Karpas-422 (cell line): ENCODE results near the gene GOLGA8A. TPM values are rescaled to one million over a fixed set of nuclear protein-coding genes. Genes with fewer than 3 reads are reported as not detected.

Source experiments
- DNase-seq: peaks from one replicate; pipeline ENCODE4 v3.0.0-alpha.2; 2015
- H2AFZ ChIP-seq: fragments of 200-600 bp; sonication (generic); 2 replicates; pipeline ENCODE4 v1.6.1; 2014; ENCODE audit warnings: antibody characterized with exemption, low read length, mixed read lengths
- H3K27ac ChIP-seq: fragments of 200-600 bp; sonication (generic); 2 replicates; pipeline ENCODE4 v1.5.1; 2014; ENCODE audit warnings: mild to moderate bottlenecking, low read length, moderate library complexity
- H3K27me3 ChIP-seq: fragments of 200-600 bp; sonication (generic); 2 replicates; pipeline ENCODE4 v1.6.1; 2014; ENCODE audit warnings: low read length, mixed read lengths
- H3K36me3 ChIP-seq: fragments of 200-600 bp; sonication (generic); 2 replicates; pipeline ENCODE4 v1.6.1; 2014; ENCODE audit warnings: low read length, mixed read lengths; ENCODE audit not compliant: insufficient read depth
- H3K4me1 ChIP-seq: fragments of 200-600 bp; sonication (generic); 2 replicates; pipeline ENCODE4 v1.6.1; 2014; ENCODE audit warnings: mild to moderate bottlenecking, low read length, mixed read lengths
- H3K4me2 ChIP-seq: fragments of 200-600 bp; sonication (generic); 2 replicates; pipeline ENCODE4 v1.6.1; 2014; ENCODE audit warnings: low read length, low read depth, mild to moderate bottlenecking; ENCODE audit not compliant: poor library complexity, severe bottlenecking
- H3K4me3 ChIP-seq: fragments of 200-600 bp; sonication (generic); 2 replicates; pipeline ENCODE4 v1.5.1; 2014; ENCODE audit warnings: mild to moderate bottlenecking, antibody characterized with exemption, low read length, mixed read lengths
- H3K79me2 ChIP-seq: fragments of 200-600 bp; sonication (generic); 2 replicates; pipeline ENCODE4 v1.6.1; 2014; ENCODE audit warnings: mild to moderate bottlenecking, low read length, mixed read lengths
- H3K9ac ChIP-seq: fragments of 200-600 bp; sonication (generic); 2 replicates; pipeline ENCODE4 v1.6.0; 2014; ENCODE audit warnings: low read length
- H3K9me2 ChIP-seq: fragments of 200-600 bp; sonication (generic), shearing (Covaris generic); replicated peaks from 2 replicates; pipeline ENCODE4 v1.6.0; 2014; ENCODE audit warnings: mild to moderate bottlenecking, low read length, moderate library complexity; ENCODE audit not compliant: insufficient read depth
- H3K9me3 ChIP-seq: fragments of 300-700, 200-600 bp; sonication (generic); 2 replicates; pipeline ENCODE4 v1.6.1; 2014; ENCODE audit warnings: low read length, mixed read lengths
- H4K20me1 ChIP-seq: fragments of 200-600 bp; sonication (generic); 2 replicates; pipeline ENCODE4 v1.6.1; 2014; ENCODE audit warnings: mild to moderate bottlenecking, antibody characterized with exemption, low read length, low read depth; ENCODE audit not compliant: insufficient read depth
- total RNA-seq: library from RNA; depleted of rRNA; stranded (reverse); fragments of >200 nt; shearing (Covaris generic); gene quantifications from 2 replicates; pipeline ENCODE4 v1.2.3, GENCODE V29; 2014; ENCODE audit warnings: low replicate concordance; rRNA removed

GOLGA8A gene, protein sequence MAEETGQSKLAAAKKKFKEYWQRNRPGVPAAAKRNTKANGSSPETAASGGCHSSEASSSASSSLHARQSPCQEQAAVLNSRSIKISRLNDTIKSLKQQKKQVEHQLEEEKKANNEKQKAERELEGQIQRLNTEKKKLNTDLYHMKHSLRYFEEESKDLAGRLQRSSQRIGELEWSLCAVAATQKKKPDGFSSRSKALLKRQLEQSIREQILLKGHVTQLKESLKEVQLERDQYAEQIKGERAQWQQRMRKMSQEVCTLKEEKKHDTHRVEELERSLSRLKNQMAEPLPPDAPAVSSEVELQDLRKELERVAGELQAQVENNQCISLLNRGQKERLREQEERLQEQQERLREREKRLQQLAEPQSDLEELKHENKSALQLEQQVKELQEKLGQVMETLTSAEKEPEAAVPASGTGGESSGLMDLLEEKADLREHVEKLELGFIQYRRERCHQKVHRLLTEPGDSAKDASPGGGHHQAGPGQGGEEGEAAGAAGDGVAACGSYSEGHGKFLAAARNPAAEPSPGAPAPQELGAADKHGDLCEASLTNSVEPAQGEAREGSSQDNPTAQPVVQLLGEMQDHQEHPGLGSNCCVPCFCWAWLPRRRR
- total RNA-seq: 4.7 and 8.0 TPM in 2 replicates

DNA sequence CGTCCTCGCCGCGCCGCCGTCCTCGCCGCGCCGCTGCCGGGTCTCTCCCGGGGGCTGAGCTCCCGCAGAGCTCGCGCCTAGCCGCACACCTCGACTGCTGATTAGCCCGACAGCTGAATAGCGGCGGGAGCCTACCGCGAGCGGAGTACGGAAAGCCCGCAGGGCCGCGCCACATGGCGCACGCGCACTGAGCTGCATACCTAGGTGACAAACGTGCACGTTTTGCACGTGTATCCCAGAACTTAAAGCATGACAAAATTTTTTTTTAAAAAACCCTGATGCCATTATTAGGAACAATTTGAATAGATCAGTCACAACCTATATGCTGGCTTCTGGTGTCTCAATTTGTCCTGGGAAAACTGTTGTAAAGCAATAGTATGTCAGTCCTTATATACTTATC, at the start of gene GOLGA8A:
Gene GOLGA8A, minus strand, starts transcription at position 122 of the 400 bp plus-strand sequence. CDS start 48,117 bp downstream, outside the sequence.
- Histone ChIP-seq H3K4me3 (no peak within 1 kb of the TSS), H4K20me1 (no peaks in the 10 kb centered on the region), H3K27ac (no peak within 1 kb of the TSS), H3K9ac (no peak within 1 kb of the TSS), H3K4me1 (no peaks in the 10 kb centered on the region), H3K9me2 (no peaks in the 10 kb centered on the region), H3K36me3 (no peaks in the 10 kb centered on the region), H3K27me3 (no peaks in the 10 kb centered on the region), H3K4me2 (no peak within 1 kb of the TSS), H2AFZ (no peak within 1 kb of the TSS), H3K9me3 (no peaks in the 10 kb centered on the region), H3K79me2 (no peaks in the 10 kb centered on the region)
- no peak for DNase-seq

GRCh38 chr15:34483644-34484043, 46.0 kb upstream of the GOLGA8A start:
- H3K4me2 ChIP-seq: no peak overlapping the region
- no peaks in the 10 kb centered on the region for H3K4me1 ChIP-seq
- no peak for DNase-seq
- no peaks in the 10 kb centered on the region for H3K36me3 ChIP-seq
- H3K27ac ChIP-seq: no peak overlapping the region
- no peak overlapping the region for H3K4me3 ChIP-seq
- no peaks in the 10 kb centered on the region for H3K79me2 ChIP-seq
- H3K27me3 ChIP-seq: no peaks in the 10 kb centered on the region
- H3K9me3 ChIP-seq: no peaks in the 10 kb centered on the region
- H3K9ac ChIP-seq: no peak overlapping the region
- H4K20me1 ChIP-seq: no peaks in the 10 kb centered on the region
- H3K9me2 ChIP-seq: no peaks in the 10 kb centered on the region
- H2AFZ ChIP-seq: no peak overlapping the region

DNA sequence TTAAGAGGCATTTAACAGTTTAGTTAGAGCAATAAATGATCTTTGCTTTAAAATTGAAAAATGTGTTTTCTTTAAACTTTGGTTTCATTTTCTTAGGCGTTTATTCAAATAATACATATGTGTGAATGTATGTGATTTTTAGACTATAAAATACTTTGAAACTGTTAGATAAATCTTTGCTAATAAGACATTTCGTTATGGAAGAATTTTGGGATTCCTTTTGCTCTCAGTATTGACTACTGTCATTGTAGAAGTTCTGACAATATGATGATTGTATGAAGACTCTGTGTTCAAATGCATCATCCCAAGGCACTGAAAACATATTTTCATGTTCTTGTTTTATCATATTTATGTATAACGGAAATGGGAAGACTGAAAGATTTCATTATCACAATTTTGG, 43.8 kb upstream of the GOLGA8A start:
- Histone ChIP-seq H3K9ac (no peak overlapping the region), H2AFZ (no peak overlapping the region), H4K20me1 (no peaks in the 10 kb centered on the region), H3K4me1 (no peaks in the 10 kb centered on the region), H3K9me2 (no peaks in the 10 kb centered on the region), H3K27me3 (no peaks in the 10 kb centered on the region), H3K4me2 (no peak overlapping the region), H3K27ac (no peak overlapping the region), H3K9me3 (no peaks in the 10 kb centered on the region), H3K4me3 (no peak overlapping the region), H3K79me2 (no peaks in the 10 kb centered on the region), H3K36me3 (no peaks in the 10 kb centered on the region)
- no peak for DNase-seq

DNA sequence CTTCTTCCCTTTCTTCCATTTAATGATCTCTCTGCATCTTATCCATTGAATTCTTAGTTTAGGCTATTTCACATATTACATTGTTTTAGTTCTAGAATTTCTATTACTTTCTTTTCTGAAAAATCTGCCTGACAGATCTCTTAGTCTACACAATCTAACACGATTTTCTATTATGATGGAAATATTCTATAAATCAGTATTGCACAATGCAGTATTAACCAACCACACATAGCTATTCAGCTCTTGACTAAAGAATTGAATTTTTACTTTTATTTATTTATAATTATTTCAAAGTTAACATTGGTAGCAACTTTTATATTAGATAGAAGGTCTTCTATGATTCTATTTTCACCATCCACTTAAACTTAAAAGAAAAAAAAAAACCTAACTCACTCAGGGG, 36.2 kb upstream of the GOLGA8A start:
- no peak for DNase-seq
- no peak overlapping the region for H3K4me2 ChIP-seq
- H3K27ac ChIP-seq: no peak overlapping the region
- H3K36me3 ChIP-seq: no peaks in the 10 kb centered on the region
- no peaks in the 10 kb centered on the region for H3K9me2 ChIP-seq
- H3K9me3 ChIP-seq: no peaks in the 10 kb centered on the region
- H3K4me3 ChIP-seq: no peak overlapping the region
- H3K4me1 ChIP-seq: no peaks in the 10 kb centered on the region
- H3K27me3 ChIP-seq: no peaks in the 10 kb centered on the region
- no peak overlapping the region for H2AFZ ChIP-seq
- no peaks in the 10 kb centered on the region for H3K79me2 ChIP-seq
- no peaks in the 10 kb centered on the region for H4K20me1 ChIP-seq
- H3K9ac ChIP-seq: no peak overlapping the region

- Histone ChIP-seq H2AFZ (no peak overlapping the region), H3K79me2 (no peaks in the 10 kb centered on the region), H3K27ac (no peak overlapping the region), H3K4me3 (no peak overlapping the region), H3K9ac (no peak overlapping the region), H3K4me1 (no peaks in the 10 kb centered on the region), H4K20me1 (no peaks in the 10 kb centered on the region), H3K27me3 (no peaks in the 10 kb centered on the region), H3K9me3 (no peaks in the 10 kb centered on the region), H3K36me3 (no peaks in the 10 kb centered on the region), H3K4me2 (no peak overlapping the region), H3K9me2 (no peaks in the 10 kb centered on the region)
- no peak for DNase-seq
Measured at GRCh38 chr15:34472947-34473346, 35.3 kb upstream of the GOLGA8A start.

GRCh38 chr15:34470892-34471291, 33.3 kb upstream of the GOLGA8A start:
- Histone ChIP-seq H3K79me2 (no peaks in the 10 kb centered on the region), H3K4me2 (no peak overlapping the region), H3K4me3 (no peak overlapping the region), H3K9ac (no peak overlapping the region), H4K20me1 (no peaks in the 10 kb centered on the region), H3K27me3 (no peaks in the 10 kb centered on the region), H3K4me1 (no peaks in the 10 kb centered on the region), H3K9me3 (no peaks in the 10 kb centered on the region), H3K36me3 (no peaks in the 10 kb centered on the region), H3K27ac (no peak overlapping the region), H3K9me2 (no peaks in the 10 kb centered on the region), H2AFZ (no peak overlapping the region)
- DNase-seq: no peak

- H3K4me1 ChIP-seq: no peaks in the 10 kb centered on the region
- H2AFZ ChIP-seq: no peak overlapping the region
- H3K36me3 ChIP-seq: no peaks in the 10 kb centered on the region
- H3K79me2 ChIP-seq: no peaks in the 10 kb centered on the region
- H3K27me3 ChIP-seq: no peaks in the 10 kb centered on the region
- no peak overlapping the region for H3K27ac ChIP-seq
- no peak overlapping the region for H3K9ac ChIP-seq
- no peaks in the 10 kb centered on the region for H3K9me2 ChIP-seq
- H3K4me2 ChIP-seq: no peak overlapping the region
- no peak for DNase-seq
- no peaks in the 10 kb centered on the region for H4K20me1 ChIP-seq
- no peak overlapping the region for H3K4me3 ChIP-seq
- no peaks in the 10 kb centered on the region for H3K9me3 ChIP-seq
Measured at GRCh38 chr15:34470091-34470490, 32.5 kb upstream of the GOLGA8A start.

DNA sequence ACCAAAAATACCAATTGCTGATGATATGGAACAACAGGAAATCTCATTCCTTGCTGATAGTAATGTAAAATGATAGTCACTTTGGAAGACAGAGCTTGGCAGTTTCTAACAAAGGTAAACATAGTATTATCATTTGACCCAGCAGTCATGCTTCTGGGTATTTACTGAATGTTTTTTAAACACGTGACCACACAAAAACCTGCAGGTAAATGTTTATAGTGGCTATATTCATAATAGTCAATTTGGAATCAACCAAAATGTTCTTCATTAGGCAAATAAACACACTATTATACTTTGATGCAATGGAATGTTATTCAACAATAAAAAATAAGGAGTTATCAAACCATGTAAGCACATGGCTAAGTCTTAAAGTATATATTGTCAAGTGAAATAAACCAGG, 24.1 kb upstream of the GOLGA8A start:
- Histone ChIP-seq H3K4me3 (no peak overlapping the region), H3K9me3 (no peaks in the 10 kb centered on the region), H3K9me2 (no peaks in the 10 kb centered on the region), H2AFZ (no peak overlapping the region), H3K4me2 (no peak overlapping the region), H3K4me1 (no peaks in the 10 kb centered on the region), H4K20me1 (no peaks in the 10 kb centered on the region), H3K27me3 (no peaks in the 10 kb centered on the region), H3K36me3 (no peaks in the 10 kb centered on the region), H3K27ac (no peak overlapping the region), H3K79me2 (no peaks in the 10 kb centered on the region), H3K9ac (no peak overlapping the region)
- DNase-seq: no peak
